ENCODE data around the gene EEF1AKMT3. TPM values are rescaled to one million over a fixed set of nuclear protein-coding genes. Genes with fewer than 3 reads are reported as not detected.

EEF1AKMT3 gene
- total RNA-seq, 4 donors from 2014 or later = 10.3 to 14.6 (median 11.4) TPM

DNA sequence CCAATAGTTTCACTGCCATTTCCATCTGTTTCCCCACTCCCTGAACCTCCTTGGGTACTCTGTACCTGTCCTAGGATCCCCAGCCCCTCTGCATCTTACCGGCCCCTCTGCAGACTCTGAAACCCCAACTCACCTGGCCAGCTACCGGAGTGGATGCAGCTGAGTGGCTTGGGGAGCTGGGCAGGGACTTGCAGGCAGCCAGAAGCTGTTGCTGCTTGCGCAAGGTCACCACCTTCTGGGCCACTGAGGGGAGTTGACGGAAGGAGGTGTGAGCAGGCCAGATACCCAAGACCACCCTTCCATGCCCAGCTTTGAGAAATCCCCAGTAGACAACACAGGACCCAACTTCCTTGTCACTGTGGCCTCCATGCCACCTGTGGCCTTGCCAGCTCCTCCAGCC is 40.1 kb upstream of the EEF1AKMT3 start:
- TF ChIP-seq, protein P1, sequence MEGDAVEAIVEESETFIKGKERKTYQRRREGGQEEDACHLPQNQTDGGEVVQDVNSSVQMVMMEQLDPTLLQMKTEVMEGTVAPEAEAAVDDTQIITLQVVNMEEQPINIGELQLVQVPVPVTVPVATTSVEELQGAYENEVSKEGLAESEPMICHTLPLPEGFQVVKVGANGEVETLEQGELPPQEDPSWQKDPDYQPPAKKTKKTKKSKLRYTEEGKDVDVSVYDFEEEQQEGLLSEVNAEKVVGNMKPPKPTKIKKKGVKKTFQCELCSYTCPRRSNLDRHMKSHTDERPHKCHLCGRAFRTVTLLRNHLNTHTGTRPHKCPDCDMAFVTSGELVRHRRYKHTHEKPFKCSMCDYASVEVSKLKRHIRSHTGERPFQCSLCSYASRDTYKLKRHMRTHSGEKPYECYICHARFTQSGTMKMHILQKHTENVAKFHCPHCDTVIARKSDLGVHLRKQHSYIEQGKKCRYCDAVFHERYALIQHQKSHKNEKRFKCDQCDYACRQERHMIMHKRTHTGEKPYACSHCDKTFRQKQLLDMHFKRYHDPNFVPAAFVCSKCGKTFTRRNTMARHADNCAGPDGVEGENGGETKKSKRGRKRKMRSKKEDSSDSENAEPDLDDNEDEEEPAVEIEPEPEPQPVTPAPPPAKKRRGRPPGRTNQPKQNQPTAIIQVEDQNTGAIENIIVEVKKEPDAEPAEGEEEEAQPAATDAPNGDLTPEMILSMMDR (IDR thresholded peaks at IDR 0.05; ENCODE audit: low read depth) = no peak

DNA sequence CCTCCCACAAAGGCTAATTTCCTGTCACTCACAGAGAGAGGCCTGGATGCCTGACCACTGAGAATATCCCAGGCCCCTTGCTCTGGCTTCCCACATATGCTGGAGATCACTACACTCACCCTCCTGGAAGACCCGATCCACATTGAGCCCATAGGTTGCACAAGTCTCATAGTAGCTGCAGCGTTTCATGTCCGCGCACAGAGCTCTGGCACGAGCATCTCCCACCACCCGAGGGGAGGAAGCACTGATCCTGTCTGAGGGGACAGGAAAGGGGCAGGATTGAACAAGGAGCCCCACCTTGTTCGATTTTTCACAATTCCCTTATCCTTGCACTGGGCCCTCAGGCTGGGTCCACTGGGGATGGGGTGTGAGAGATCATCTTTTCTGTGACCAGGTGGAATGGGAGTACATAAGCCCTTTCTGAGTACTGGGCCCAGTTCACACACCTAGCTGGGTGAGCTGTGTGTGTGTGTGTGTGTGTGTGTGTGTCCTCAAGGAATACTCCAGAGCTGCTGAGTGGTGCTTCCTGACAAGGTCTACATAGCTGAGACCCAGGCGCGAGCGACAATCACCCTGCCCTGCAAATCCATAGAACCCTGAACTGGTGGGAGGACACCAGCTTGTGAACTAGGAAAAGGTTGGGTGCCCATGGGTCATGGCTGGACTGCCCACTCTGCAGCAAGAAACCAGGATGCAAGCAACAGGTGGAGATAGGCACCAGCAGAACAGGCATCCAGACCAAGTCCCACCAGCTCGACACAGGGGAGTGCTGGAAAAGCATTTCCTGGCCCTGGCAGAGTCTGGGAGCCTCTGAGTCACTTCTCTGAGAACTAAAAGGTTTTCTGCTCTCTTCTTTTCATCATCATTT is 39.5 kb upstream of the EEF1AKMT3 start:
- TF ChIP-seq, protein P1 (IDR thresholded peaks at IDR 0.05; ENCODE audit: low read depth) = no peak

DNA sequence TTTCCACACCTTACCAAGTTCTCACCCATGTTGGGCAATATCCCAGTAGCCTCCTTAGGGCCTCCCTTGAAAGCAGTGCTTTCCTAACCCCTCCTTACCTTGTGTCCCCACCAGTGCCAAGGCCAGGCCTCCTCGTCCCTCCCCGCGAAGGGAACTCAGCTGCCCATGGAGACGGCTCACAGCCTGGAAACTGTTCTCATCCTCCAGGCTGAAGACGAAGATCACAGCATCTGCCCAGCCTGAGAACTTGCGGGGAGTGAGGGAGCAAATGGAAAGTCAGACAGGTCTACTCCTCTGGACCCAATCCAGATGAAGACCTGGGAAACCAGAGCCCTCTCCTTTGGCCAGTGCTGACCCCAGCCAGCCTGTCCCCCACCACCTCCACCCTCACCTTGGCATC is 38.5 kb upstream of the EEF1AKMT3 start:
- TF ChIP-seq, protein P1 (IDR thresholded peaks at IDR 0.05; ENCODE audit: low read depth) = no peak

DNA sequence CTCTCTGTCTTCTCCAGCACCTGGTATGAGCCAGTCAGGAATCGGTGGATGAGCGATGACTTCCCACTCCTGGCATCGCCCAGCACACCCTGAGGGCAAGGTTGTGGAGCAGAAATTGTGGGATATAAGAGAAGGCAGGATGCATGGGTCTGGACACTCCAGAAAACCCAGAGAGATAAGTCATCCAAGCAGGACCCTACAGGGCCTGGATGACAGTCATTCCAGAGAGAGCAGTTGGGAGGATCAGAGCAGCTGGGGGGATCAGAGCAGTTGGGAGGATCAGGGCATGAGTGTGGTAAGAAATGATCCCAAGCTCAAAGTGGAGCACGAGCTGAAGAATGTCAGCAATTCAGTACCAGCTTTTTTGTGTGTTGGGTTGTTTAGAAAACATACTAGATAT is 37.8 kb upstream of the EEF1AKMT3 start:
- TF ChIP-seq, protein P1 (IDR thresholded peaks at IDR 0.05; ENCODE audit: low read depth) = no peak

DNA sequence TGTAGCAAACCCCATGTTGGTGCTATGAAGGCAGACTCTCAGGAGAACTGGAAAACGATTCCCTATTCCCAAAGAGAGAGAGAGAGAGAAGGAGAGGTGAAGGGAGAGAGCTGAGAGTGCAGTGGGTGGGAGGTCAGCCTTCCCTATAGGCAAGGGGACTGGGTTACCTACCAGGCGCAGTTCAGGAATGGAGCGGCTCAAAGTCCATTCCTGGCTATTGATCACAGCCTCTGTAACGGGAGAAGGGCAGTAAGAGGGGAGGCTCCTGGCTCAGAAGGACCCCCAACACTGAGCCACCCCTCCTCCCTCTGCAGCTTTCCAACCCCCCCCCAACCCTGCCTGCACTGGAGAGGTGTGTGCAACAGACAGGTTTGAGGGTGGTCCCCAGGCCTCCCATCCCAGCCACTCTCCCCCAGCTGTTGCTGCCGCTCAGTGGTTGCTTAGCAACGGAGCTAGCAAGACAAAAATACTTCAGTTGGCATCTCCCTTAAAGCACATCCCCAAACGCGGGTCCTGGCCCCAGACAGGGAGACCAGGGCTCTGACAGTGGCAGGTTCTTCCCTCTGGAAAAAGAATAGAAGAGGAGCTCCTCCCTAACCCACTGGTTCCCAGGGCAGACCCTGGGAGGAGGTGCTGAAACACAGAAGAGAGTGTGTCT is 37.1 kb upstream of the EEF1AKMT3 start:
- TF ChIP-seq, protein P1 (IDR thresholded peaks at IDR 0.05; ENCODE audit: low read depth) = no peak

DNA sequence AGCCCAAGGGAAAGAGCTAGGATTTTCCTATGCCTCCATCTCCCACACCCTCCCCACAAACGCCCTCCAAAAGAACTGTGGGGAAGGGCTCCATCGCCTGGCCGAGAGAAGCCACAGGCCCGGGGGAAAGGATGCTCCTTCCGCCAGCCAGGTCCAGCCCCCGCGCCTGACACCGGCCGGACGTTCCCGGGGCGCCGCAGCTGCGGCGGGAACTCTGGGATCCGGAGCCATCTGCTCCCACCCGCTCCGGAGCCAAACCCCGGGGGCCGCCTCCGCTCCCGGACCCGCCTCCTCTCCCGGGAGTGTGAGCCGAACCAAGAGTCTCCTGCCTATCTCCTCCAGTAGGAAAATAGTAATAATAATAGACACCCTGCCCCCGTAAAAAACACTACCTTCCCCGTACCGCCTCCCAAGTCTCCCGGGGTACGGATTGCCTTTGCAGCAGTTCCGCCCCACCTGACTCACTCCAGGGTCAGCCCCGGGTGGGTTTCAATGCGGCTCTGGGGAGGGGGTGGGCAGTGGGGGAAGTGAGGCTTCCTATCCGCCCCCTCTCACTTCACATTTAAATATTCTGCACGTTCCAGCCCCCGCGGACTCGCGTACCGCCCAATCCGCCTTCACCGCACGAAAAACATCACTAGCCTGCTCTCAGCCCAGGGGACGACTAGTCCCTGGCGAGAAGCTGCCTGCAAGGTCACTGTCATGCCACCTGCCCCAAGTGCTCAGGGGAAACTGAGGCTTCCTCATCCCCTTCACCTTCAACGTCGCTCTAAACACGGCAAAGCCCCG is 36.3 kb upstream of the EEF1AKMT3 start:
- TF ChIP-seq, protein P1 (IDR thresholded peaks at IDR 0.05; ENCODE audit: low read depth) = no peak
